Pulmonary artery endothelial cell (primary cell): ENCODE results near the gene TSPAN6. TPM values are rescaled to one million over a fixed set of nuclear protein-coding genes. Genes with fewer than 3 reads are reported as not detected.

Source experiments
- DNase-seq: peaks from one replicate; pipeline ENCODE4 v3.0.0-alpha.2; 2011; ENCODE audit warnings: low read depth, low spot score
- total RNA-seq: library from RNA; depleted of rRNA; stranded (reverse); fragments of >200 nt; gene quantifications from 2 replicates; pipeline ENCODE4 v1.2.3, GENCODE V29; 2014

TSPAN6 gene
- total RNA-seq, 1 donor from 2014 or later, result 43.8 TPM

DNA sequence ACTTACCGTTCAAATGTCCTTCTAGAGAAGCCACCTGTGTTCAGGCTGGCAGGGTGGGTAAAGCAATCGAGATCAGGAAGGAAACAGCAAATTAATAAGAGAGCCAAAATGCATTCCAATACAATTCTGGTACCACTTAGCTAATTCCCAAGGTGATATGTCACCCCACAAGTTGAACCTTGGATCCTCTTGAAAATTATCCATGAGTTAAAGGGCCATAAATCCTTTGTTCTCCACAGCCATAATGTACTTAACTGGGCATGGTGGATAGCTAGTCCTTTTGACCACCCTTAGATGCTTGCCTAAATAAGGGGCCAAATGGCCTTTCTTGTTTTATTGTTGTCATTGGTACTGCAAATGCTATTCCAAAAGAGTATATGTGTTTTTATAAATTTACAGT, 49.9 kb downstream of the TSPAN6 start:
- DNase-seq, result no peak

DNA sequence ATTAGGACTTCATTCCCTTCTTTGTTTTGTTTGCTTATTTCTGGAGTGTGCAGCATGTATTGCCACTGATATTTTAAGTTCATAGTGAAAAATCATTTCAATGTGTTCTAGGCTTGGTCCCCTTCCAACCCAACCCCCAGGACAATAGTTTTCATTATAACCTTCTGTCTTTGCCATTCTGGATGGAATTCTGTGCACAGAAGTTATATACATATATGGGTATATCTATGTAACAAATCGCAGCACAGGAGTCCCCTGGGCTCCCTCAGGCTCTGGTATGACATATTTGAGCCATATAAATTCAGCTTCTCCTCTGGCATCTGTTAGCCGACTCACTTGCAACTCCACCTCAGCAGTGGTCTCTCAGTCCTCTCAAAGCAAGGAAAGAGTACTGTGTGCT, 52.0 kb downstream of the TSPAN6 start, which contains the start of gene TNMD:
TSS of gene TNMD (plus strand) at position 326 of the 400 bp plus-strand sequence. CDS start 83 bp downstream, outside the sequence.
- no peak for DNase-seq

Other genes starting within 250 kb of the TSPAN6 start
- gene PCDH19, start 226.5 kb downstream of the TSPAN6 start, total RNA-seq, result 0.11 and 0.33 TPM in 2 replicates
- not detected in 2 replicates for gene TNMD, start 51.9 kb downstream of the TSPAN6 start, total RNA-seq
- 73.3 and 159 TPM in 2 replicates for gene SRPX2, start 7.4 kb upstream of the TSPAN6 start, total RNA-seq
- gene SYTL4, start 95.3 kb upstream of the TSPAN6 start, total RNA-seq, result 11.6 and 30.6 TPM in 2 replicates
- 24.9 and 41.0 TPM in 2 replicates for gene CSTF2, start 183.6 kb upstream of the TSPAN6 start, total RNA-seq
- gene NOX1, start 237.6 kb upstream of the TSPAN6 start, total RNA-seq, result not detected in 2 replicates